Measurements from ENCODE around the gene FGF8.
"Not testable (repeated sequence)": the region's sequence is repeated elsewhere in the genome, so short reads cannot be mapped to it uniquely, and the experiment has no call there.

FGF8 gene, protein sequence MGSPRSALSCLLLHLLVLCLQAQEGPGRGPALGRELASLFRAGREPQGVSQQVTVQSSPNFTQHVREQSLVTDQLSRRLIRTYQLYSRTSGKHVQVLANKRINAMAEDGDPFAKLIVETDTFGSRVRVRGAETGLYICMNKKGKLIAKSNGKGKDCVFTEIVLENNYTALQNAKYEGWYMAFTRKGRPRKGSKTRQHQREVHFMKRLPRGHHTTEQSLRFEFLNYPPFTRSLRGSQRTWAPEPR

DNA sequence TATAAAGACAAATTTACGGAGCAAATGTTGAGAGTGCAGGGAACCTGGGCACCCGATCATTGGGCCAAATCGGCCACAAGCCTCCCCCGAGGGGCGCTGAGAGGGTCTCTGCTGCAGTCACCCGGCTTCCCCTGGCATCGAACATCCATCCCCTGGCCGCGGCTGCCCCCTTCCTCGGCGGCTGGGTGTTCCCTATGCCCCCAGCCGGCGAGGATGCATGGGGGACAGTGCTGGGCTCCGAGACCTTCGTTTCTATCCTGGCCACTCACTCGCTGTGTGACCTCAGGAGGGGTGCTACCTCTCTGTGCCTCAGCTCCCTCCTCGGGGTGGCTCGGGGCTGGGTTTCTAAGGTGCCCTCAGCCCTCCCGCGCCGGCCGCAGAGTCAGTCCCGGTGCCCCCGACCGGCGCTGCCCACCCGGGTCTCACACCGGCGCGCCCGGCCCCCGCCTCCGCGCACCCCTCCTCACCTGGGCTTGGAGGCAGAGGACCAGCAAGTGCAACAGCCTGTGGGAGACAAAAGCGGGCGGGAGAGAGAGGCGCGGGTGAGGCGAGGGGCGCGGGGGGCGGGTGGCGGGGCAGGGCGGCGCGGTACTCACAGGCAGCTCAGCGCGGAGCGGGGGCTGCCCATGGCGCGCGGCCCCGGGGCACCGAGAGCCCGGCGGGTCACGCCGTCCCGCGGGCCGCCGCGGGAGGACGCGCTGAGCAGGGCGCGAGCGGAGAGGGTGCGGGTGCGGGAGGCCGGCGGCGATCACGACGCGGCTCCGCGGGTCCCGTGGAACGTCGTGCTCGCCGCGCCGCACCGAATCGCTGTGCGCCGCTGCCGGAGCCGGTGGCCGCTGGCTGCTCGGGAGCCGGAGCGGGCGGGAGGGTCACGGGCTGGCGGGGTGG, at the start of gene FGF8:
Gene FGF8 (minus strand): TSS at position 842 of the 888 bp plus-strand sequence. CDS start 214 bp downstream, at position 628.
- DNase-seq = no peak

DNA sequence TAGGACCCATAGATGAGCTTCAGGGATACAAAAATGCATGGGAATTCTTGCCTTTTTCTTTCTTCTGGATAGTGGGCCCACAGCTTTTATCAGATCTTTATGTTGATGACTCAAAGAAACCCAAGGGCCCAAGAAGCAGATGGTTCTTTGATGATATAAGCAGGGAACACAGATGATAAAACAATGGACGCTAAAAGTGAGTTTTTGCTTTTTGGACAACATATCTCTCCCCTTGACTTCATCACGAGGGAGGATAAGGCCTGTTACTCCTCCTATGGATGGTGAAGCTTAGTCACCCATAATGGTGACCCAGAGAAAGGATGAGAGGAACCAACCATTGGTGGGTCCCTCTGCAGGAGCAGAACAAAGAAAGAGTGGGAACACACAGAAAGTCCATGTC, 48.8 kb upstream of the FGF8 start:
- DNase-seq = no peak

DNA sequence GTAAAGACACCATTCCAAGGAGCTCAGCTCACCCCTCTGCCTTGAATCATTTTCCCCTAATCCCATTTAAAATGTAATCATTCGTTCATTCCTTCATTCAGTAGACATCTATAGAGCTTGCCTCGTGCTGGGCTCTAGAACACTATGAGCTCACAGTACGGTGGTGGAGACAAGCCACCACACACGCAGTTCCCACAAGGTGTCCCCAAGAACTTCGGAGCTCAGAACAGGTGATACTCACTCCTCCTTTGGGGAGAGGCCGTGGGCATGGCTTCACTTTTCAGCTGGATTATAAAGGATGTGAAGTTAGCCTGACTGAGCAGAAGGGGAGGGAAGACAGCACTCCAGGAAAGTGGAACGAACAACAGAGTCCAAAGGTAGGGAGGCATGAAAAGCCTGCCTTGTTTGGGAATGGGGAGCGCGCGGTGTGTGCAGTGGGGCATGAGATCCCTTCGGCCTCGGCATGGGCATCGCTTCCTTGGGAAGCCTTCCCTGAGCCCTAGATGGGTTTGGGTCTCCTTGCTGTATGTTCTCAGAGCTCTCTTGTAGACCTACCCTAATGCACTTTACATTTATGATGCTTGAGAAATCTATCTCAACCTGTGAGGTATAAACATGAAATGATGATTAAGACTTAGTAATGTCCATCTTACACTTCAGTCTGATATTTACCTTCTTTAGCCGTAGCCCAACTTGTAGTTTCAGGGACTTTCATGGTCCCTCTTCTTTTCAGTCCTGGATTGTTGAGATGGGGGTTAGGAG, 43.1 kb upstream of the FGF8 start:
- no peak for DNase-seq

DNA sequence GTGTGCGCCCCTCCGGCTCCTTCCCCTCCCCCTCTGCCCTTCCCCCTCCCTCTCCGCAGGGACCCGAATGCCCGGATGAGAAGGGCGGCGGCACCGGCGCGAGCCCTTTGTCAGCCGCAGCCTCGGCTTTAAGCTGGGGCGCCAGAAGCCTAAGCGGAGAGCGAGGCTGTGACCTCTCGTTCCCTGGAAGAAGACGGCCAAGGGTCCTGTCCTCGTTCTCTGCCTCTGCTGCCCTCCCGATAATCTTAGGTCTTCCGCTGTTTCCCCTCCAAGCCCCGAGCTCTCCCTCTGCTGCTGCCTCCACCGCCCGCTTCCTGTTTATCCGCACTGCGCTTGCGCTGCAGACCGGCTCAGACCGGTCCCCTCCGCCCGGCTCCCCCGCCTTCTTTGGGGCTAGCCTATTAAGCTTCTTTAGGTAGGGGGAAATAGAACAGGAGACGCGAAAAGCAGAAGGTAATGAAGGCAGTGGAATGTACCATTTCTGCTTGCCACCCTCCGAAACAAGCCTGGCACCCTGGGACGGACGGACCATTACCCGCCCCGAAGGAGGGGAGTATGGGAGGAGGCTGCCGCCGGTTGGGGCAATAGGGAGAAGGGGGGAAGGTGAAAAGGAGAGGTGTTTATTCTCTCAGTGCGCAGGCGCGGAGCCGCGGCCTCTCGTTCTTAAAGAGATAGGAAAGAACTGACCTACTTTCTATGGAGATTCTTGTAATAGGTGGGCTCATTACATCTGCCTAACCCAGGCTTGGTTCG, 42.4 kb upstream of the FGF8 start, which contains the start of gene OGA:
Gene OGA (minus strand): TSS at position 326 of the 753 bp plus-strand sequence. CDS start 422 bp downstream, outside the sequence.
- DNase-seq = peak; percentile 97

DNA sequence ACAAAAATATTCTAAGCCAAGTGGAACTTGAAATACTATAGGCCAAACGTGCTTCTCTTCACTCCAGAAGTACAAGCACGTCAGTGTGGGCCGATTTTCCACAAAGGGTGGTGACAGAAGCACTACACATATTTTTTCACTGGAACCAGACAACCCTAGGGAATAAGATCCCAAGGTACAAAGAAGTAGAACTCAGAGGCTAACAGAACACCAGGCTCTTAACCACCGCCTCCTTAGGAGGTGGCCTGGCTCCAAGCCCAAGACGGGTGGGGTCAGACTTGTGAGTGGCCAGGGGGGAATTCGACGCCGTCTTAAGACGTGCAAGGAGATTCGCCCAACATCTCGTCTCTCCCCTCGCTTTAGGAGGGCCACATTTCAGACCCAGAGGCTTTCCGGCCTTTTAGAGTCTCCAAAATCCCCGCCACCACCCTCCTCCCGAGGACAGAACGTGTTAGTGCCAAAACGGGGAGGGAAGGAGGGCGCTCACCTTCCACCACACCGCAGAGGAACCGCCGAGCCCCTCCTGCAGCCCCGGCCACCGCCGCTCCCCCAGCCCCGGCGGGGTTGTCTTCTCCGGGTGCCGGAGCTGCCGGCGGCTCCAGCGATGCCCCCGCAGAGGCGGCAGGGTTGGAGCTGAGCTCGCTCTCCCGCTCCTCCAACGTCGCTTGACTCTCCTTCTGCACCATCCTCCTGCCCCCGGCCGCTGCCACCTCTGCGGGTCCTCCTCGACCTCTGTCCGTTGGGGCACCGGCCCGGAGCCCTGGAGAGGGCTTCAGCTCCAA, 41.6 kb upstream of the FGF8 start:
- peak; percentile 76 for DNase-seq

DNA sequence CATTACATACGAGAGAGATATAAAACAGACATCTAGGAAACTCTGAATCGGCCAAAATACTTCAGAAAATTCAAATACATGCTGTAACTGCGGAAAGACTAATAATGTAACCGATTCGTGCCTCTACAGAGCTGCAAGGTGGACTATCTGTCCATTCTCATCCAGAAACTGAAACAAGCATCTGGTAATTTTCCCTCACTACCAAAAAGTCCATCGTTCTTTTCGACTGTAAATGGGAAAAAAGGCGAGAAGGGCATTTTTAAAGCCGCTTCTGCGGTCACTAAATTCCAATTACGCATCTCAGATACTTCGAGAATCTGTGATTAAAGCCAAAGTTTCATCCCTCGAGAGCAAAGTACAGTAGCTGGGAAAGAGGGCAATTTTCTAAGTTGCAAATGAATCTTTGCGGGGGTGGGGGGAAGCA, 41.0 kb upstream of the FGF8 start:
- DNase-seq = no peak

DNA sequence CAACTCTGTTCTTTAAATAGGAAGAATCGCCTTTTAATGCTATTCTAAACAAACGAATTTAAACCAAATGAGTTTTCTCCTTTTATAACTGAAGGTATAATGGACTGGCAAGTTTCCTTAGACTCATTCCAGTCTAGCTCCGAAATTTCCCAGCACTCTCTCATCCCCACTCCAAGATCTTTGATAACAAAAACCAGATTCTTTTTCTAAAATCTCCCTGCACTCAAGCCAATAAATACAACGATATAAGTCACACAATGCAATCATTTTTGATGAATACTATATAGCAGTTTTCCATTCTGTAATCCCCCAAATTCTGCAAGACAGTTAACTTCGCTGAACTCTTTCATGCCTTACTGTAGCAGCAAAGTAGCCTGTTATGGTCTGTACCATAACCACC, 40.5 kb upstream of the FGF8 start:
- DNase-seq = no peak

DNA sequence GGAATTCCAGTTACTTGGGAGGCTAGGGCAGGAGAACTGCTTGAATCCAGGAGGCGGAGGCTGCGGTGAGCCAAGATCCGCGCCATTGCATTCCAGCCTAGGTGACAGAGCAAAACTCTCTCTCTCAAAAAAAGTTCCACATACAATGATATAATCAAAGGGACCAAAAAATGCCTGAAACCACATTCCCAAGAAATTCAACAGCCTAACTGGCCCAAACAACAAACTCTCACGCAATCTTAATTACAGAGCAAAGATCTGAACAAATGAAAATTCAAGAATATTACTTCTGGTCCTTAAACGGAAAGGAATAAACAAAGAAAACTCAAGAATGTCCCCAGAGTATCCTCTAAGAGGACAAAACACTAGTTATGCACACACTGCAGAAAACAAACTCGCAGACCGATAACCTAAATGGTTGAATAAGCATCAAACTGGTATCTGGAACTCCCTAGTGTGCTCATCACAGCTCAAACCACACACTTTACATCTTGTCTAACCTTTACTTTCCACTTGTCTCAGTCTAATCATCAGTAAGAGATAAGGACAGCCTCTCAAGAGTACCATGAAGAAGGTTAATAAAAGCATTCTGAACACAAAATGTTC, 38.7 kb upstream of the FGF8 start:
- DNase-seq = no peak

DNA sequence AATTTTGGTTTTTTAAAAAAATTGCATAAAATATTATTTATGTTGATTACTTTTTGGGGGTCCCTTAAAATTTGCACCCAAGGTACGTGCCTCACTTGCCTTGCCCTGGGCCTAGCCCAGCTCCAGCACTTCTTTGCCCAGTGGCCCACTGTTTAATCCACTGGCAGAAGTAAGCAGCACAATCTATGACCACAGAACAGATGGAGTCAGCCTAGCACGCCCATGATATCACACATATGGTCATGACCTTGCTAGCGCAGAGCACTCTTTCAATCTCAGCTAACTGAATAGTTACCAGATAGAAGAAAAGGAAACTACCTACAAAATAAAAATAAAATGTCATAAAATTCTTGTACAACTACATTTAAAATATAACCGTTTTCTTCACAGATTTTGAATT, 36.7 kb upstream of the FGF8 start:
- DNase-seq = no peak

DNA sequence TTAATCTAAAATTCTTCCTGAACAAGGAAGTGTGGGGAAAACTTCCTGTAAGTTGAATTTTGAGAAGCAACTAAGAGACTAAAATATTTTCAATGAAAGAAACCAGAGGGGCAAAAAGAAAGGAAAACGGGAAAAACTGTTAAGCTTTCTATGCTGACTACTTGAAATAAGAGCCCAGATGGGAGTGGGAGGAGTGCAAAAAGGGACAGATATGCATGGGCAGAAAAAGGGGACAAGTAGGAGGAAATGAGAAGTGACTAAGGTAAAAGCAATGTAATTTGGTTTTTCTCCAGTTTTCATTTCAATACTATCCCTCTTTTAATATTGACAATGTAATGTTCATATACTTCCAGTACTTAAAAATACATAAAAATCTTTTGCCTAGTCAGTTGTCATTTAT, 31.2 kb upstream of the FGF8 start:
- no peak for DNase-seq

DNA sequence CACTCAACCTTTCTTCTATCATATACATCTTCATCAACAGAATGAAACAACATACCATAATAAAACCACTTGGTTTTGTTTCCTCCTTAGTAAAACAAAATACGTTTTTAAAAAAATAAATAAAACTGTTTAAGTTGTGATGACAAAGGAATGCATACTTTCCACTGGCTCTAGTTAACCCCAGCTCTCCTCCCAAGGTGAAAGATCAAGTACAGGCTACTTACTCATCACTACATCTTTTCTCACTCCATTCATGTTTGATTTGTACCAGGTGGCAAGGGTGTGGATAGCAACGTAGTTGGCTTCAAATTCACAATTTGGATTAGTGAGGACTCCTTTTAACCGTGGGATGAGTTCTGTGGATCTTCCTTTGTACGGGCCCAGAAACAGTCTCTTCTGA, 27.6 kb upstream of the FGF8 start:
- no peak for DNase-seq

DNA sequence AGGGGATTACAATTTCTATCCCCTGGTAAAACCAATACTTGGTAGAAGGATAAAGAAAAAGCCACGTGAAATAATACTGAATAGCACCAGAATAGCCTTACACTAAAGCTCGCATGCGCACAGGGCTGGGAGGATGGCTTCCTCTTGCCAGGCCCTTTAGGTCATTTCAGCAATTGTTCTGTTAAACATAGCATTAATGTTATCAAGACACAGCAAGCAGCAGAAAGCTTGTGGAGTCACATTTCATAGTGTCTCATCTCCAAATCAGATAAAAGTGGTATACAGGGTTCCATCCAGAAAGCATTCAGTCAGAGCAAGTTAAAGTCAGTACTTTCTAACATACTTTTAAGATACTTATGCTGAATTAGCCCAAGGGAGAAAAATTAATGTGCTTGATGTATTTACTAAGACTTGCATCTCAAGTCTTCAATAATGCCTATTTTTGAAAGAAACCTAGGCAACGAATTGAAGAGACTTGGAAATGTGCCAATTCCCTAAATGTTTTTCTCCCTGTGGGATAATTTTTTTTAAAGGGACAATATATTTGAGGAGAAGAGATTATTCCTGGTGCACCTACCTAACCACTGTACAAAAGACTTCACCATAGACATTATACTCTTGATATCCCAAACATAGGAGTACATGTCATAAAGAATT, 21.6 kb upstream of the FGF8 start:
- no peak for DNase-seq

DNA sequence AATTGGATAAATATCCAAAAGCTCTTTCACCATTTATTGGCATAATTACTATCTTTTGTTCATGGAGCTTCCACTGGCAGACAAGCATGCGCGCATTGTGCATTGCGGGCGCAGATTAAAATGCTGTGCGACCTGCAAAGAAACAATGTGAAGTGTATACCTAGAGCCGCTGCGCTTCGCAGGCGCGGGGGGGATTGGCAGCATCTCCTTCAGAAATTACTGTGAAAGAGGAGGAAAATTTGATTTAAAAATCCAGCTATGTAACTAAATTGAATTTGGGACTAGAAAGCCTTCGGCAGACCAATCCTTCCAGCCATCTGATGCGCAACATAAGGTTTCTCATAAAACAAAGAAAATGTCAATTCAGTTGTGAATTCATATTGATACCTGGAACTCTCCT, 17.6 kb upstream of the FGF8 start:
- DNase-seq = no peak

DNA sequence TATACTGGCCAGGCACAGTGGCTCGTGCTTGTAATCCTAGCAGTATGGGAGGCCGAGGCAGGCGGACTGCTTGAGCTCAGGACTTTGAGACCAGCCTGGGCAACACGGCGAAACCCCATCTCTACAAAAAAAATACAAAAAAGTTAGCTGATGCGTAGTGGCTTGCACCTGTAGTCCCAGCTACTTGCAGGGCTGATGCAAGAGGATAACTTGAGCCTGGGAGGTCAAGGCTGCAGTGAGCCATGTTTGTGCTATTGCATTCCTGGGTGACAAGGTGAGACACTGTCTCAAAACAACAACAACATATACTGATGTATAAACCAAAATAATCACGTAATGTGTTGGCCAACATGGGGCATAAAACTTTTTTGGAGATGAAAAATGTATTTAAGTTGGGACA, 13.8 kb upstream of the FGF8 start:
- no peak for DNase-seq

DNA sequence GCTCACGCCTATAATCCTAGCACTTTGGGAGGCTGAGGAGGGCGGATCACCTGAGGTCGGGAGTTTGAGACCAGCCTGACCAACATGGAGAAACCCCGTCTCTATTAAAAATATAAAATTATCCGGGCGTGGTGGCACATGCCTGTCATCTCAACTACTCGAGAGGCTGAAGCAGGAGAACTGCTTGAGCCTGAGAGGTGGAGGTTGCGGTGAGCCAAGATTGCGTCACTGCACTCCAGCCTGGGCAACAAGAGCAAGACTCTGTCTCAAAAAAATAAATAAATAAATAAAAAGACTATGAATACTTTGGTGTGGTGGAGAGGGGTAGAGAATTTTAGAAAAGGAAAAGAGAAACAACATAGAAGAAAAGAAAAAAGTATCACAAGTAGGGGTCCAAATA, 13.3 kb upstream of the FGF8 start:
- not testable (repeated sequence) for DNase-seq

DNA sequence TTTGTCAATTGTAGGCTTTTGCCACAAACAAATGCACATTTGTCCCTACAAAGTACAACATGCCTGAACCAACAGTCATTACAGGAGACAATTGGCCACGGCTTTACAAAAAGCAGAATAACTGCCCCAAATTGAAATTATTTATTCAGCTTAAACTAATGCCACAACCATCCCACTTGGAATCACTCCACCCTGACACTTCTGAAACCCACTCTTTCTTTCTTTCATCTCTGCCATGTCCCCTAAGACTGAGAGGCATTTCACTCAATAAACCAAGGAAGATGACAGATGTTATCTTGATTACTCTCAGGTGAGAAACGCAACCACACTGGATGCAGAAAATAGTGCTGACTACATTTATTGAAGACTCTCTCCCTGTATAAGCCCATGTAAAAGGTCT, 9.9 kb upstream of the FGF8 start:
- DNase-seq = no peak

DNA sequence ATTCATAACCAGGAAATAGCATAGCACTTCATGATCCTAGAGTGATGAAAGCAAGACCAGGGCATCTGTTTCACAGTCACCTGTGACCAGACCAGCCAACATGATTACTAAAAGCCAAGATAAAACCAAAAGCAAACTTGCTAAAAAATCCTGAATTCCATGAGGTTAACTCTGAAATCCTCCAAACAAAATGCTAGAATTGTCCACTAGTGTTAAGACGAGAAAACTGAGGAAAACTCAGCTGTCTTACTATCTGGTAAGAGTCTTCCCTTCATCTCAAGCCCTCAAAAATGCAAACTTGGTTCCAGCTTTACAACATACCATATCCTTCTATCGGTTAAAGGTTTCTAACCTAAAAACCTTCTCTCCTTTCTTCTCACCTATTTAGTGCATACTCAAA, 8.6 kb upstream of the FGF8 start:
- DNase-seq = no peak

DNA sequence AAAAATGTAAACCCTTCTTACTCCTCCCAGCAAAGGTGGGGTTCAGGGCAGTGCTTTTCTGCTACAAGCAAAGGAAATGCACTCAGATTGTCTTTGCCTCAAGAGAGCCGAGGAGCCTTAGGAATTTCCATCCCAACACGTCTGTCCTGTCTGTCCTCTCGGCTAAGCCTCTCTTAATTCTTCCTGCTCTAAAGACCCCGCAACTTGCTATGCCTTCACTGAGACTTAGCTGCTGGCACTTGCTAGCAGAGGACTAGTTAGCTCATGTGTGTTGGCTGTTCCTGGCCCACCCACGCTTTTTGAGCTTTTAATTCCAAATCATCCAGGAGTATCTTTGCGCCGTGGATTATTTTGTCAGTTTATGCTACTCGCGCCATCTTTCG, 7.8 kb upstream of the FGF8 start:
- peak; percentile 58 for DNase-seq

DNA sequence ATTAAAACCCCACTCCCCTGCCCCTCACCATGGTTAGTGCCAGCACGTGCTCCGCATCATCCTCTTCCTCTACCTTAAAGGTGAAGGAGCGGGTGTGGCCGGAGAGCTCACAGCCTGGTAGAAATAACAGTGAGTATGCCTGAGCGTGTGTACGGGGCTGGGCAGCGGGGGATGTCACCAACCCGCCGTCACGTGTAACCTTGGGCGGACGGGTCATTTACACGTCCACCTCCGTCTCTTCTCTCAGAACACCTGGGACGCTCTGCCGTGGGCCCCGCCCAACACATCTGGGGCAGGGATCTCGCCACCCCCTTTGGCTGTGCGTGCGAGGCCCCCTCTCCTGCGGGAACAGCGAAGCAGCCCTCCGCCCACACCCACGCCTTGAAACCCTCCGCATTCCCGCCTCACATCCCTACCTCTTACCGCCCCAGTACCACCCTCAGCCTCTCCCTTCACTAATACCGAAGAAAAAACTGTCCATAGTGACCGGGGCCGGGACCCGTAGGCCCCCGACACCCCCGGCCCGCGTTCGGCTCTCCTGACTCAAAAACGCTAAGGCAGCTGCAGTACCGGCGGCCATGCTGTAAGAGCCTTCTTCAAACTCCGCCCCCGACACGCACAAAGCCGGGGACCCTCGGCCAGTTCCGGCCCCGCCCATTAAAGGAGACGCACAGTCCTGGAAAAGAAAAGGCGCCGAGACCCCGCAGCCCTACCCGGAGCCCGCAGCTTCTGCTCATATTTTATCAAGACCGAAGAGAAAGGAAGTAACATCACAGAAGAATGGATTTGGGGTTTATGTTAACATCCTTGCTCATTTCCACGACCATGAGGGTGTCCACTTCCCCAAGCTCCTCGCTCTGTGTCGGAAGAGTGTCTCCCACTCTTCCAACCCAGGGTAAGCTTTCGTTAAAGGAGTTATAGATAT, 7.2 kb upstream of the FGF8 start, which contains the start of gene NPM3:
Gene NPM3 (minus strand): TSS at position 636 of the 925 bp plus-strand sequence. CDS start 56 bp downstream, at position 580.
- DNase-seq = peak; percentile 94

Measured in activated CD8-positive, alpha-beta memory T cell treated with anti-CD3 and anti-CD28 coated beads for 24 hours (primary cell).